ENCODE measurements around the gene RNU1-3. TPM values are rescaled to one million over a fixed set of nuclear protein-coding genes. Genes with fewer than 3 reads are reported as not detected.
A peak's percentile ranks its signal among the peaks of the same experiment; 100 is the strongest.
"Not testable (repeated sequence)": the region's sequence is repeated elsewhere in the genome, so short reads cannot be mapped to it uniquely, and the experiment has no call there.

The RNU1-3 gene
- total and polyA plus RNA-seq, 5 donors from 2014 or later: 23.7 to 3,278 TPM; not detected in 3

DNA sequence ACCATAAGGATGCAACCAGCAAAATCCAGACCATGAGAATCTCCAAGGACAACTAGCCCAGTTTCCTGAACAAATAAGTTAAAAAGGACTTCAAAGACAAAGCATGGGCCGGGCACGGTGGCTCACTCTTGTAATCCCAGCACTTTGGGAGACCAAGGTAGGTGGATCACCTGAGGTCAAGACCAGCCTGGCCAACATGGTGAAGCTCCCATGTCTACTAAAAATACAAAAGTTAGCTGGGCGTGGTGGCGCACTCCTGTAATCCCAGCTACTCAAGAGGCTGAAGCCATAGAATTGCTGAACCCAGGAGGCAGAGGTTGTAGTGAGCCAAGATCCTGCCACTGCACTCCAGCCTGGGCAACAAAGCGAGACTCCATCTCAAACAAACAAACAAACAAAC is 30.8 kb downstream of the RNU1-3 start:
- H3K4me1 Mint-ChIP-seq; H3K27me3 Mint-ChIP-seq; H3K27ac Mint-ChIP-seq; H3K9me3 ChIP-seq (ENCODE audit: control insufficient read depth in 2 of 2, low read length in 2 of 2); H3K4me3 Mint-ChIP-seq; H3K9me3 Mint-ChIP-seq; H3K4me1 ChIP-seq (ENCODE audit: control insufficient read depth, insufficient read depth, low read length, poor library complexity, severe bottlenecking); H3K27me3 ChIP-seq (ENCODE audit: control insufficient read depth, insufficient read depth, low read length); ATAC-seq (ENCODE audit: low read depth in 2 of 2); H3K27ac ChIP-seq (ENCODE audit: insufficient read depth, low read length, poor library complexity, severe bottlenecking); H3K4me3 ChIP-seq (ENCODE audit: low read depth, low read length): not testable (repeated sequence)
- H3K36me3 ChIP-seq (ENCODE audit: control insufficient read depth, insufficient read depth, low read length): peaks cover 54% of the 10 kb centered on the region
- peak in 1 of 3 donors; percentile 1 for DNase-seq
- peaks cover 33% of the 10 kb centered on the region for H3K36me3 Mint-ChIP-seq

DNA sequence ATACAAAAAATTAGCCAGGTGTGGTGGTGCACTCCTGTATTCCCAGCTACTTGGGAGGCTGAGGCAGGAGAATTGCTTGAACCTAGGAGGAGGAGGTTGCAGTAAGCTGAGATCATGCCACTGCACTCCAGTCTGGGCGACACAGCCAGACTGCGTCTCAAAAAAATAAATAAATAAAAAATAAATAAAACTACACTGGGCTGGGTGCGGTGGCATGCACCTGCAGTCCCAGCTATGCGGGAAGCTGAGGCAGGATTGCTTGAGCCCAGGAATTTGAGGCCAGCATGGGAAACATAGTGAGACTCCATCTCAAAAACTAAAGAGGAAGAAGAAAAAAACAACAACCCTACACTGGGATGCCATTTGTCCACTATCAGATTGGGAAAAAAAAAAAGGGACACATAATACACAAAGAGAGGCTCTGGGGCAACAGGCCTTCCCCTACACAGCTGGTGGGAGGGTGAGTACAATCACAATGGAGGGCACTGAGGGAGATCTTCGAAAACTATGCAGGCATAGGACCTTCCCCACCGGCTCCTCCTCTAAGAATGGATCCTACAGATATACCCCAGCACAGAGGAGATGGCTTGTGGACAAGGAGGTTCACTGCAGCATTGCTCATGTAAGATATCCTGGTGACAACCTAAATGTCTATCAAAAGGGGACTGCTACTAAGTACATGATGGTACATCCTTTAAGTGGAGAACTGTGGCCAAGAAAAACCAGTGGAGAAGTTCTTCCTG is 33.0 kb downstream of the RNU1-3 start:
- H3K27me3 Mint-ChIP-seq; ATAC-seq (ENCODE audit: low read depth in 2 of 2); H3K27ac ChIP-seq (ENCODE audit: insufficient read depth, low read length, poor library complexity, severe bottlenecking); H3K4me1 ChIP-seq (ENCODE audit: control insufficient read depth, insufficient read depth, low read length, poor library complexity, severe bottlenecking); H3K4me3 ChIP-seq (ENCODE audit: low read depth, low read length); H3K9me3 ChIP-seq (ENCODE audit: control insufficient read depth in 2 of 2, low read length in 2 of 2); H3K4me3 Mint-ChIP-seq; H3K27me3 ChIP-seq (ENCODE audit: control insufficient read depth, insufficient read depth, low read length); H3K9me3 Mint-ChIP-seq; H3K4me1 Mint-ChIP-seq: not testable (repeated sequence)
- peak in 1 of 3 donors; percentile 1 for DNase-seq
- H3K36me3 ChIP-seq (ENCODE audit: control insufficient read depth, insufficient read depth, low read length): peaks cover 65% of the 10 kb centered on the region
- peak overlapping the region in 2 of 3 donors; percentile 7 to 32 for H3K27ac Mint-ChIP-seq
- peaks cover 48% of the 10 kb centered on the region for H3K36me3 Mint-ChIP-seq

DNA sequence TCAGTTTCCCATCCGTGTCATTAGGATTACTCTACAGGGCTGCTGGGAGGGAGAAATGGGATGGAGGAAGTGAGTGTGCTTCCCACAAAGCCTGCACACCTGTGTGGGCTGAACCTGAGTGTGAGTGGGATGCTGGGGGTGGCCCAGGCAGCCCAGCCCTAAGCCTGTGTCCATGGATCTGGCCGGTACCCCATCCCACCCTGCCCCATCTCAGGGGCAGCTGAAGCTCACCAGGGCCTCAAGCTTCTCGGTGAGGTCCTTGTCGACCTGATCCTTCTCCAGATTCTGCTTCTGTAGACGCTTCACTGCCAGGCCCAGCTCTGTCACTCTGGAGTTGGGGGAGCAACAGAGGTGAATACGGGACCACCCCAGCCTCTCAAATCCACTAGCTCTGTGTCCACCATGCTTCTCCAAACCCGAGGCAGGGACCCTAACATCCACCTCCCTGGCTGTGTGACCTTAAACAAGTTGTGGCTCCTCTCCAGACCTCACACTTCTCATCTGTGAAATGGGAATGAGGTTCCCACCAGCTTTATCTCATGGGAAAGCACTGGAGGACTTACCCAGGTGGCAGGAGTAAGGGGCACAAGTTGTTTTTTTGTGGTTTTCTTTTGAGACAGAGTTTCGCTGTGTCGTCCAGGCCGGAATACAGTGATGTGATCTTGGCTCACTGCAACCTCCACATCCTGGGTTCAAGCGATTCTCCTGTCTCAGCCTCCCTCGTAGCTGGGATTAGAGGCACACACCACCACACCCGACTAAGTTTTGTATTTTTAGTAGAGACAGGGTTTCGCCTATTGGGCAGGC is 34.5 kb downstream of the RNU1-3 start:
- H3K4me1 Mint-ChIP-seq; H3K4me1 ChIP-seq (ENCODE audit: control insufficient read depth, insufficient read depth, low read length, poor library complexity, severe bottlenecking); H3K27me3 ChIP-seq (ENCODE audit: control insufficient read depth, insufficient read depth, low read length); H3K4me3 ChIP-seq (ENCODE audit: low read depth, low read length); ATAC-seq (ENCODE audit: low read depth in 2 of 2); H3K9me3 Mint-ChIP-seq; H3K27me3 Mint-ChIP-seq; H3K4me3 Mint-ChIP-seq; H3K27ac ChIP-seq (ENCODE audit: insufficient read depth, low read length, poor library complexity, severe bottlenecking); H3K9me3 ChIP-seq (ENCODE audit: control insufficient read depth in 2 of 2, low read length in 2 of 2): not testable (repeated sequence)
- peaks cover 73% of the 10 kb centered on the region for H3K36me3 ChIP-seq (ENCODE audit: control insufficient read depth, insufficient read depth, low read length)
- H3K27ac Mint-ChIP-seq: peak overlapping the region in 1 of 3 donors; percentile 26
- peak in 1 of 3 donors; percentile 2 for DNase-seq
- peaks cover 58% of the 10 kb centered on the region for H3K36me3 Mint-ChIP-seq

DNA sequence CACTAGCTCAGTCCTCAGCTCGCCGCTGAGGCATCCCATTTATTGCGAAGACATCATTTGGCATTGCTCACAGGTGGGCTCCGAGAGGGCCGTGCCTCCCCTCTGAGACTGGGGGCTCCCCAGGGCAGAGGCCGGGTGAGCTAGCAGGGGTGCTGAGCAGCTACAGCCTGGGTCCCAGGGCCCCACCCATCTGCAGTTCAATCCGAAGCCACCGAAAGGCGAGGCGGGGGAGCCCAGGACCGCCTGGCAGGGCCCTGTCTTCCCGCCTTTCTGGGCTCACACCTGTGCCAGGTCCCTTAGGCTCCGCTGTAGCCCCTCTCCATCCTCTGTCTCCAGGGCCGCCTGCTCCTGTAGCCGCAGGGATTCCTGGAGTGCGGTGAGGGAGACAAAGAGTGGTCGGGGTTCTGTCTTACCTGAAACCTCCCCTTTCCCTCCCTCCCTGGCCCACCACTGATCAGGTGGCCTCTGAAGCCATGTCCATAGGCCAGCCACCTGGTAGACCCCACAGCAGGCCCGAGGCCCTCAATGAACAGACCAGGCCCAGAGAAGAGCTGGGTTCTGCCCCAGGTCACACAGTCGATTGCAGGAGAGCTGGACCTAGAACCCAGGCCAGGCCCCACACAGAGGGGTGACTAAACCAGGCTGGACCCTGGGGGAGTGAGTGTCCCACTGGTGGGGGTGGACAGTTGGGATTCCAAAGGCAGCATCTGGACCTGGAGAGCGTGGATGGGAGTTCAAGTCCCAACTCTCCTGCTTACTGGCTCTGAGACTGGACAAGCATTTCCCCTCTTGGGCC is 35.3 kb downstream of the RNU1-3 start:
- no peak overlapping the region for H3K4me3 ChIP-seq (ENCODE audit: low read depth, low read length)
- H3K36me3 ChIP-seq (ENCODE audit: control insufficient read depth, insufficient read depth, low read length): peaks cover 75% of the 10 kb centered on the region
- H3K4me1 ChIP-seq (ENCODE audit: control insufficient read depth, insufficient read depth, low read length, poor library complexity, severe bottlenecking): no peaks in the 10 kb centered on the region
- Mint-ChIP-seq H3K27ac (peak overlapping the region in 1 of 3 donors; percentile 26), H3K4me3 (no peak overlapping the region), H3K27me3 (no peaks in the 10 kb centered on the region), H3K36me3 (peaks cover 62% of the 10 kb centered on the region), H3K9me3 (no peaks in the 10 kb centered on the region), H3K4me1 (peaks cover 0 to 7% (median 2%) of the 10 kb centered on the region in 4 donors)
- H3K27ac ChIP-seq (ENCODE audit: insufficient read depth, low read length, poor library complexity, severe bottlenecking): no peak overlapping the region
- no peaks in the 10 kb centered on the region for H3K27me3 ChIP-seq (ENCODE audit: control insufficient read depth, insufficient read depth, low read length)
- no peaks in the 10 kb centered on the region for H3K9me3 ChIP-seq (ENCODE audit: control insufficient read depth in 2 of 2, low read length in 2 of 2)
- peak in 1 of 3 donors; percentile 8 for DNase-seq
- ATAC-seq (ENCODE audit: low read depth in 2 of 2): no peak

DNA sequence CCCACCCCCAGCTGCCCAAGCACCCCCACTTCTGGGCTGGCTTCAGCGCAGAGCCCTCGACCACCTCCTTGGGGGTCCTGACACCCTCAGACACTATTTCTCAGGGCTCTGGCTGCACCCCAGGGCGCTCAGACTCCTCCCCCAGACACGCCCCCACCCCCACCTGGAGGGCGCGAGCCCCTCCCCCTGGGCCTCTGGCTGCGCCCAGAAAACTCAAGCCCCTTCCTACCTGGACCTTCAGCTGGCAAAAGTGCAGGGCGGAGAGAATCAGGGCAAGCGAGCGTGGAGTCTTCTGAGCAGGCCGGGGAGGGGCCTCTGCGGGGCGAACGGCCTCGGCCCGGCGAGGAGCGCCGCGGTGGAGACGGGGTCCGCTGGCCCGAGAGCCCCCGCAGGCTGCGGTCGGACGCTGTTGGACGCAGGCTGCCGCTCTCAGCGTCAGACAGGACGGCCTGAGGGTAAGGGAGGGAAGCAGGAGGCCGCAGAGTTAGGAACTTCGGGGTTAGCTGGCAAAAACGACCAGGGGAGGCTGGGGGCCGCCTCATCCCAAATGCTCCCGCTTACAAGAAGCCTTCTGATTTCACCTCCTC is 36.0 kb downstream of the RNU1-3 start:
- no peaks in the 10 kb centered on the region for H3K9me3 ChIP-seq (ENCODE audit: control insufficient read depth in 2 of 2, low read length in 2 of 2)
- no peaks in the 10 kb centered on the region for H3K4me1 ChIP-seq (ENCODE audit: control insufficient read depth, insufficient read depth, low read length, poor library complexity, severe bottlenecking)
- ATAC-seq (ENCODE audit: low read depth in 2 of 2): no peak
- H3K9me3 Mint-ChIP-seq: no peaks in the 10 kb centered on the region
- no peak overlapping the region for H3K27ac ChIP-seq (ENCODE audit: insufficient read depth, low read length, poor library complexity, severe bottlenecking)
- peaks cover 68% of the 10 kb centered on the region for H3K36me3 Mint-ChIP-seq
- no peaks in the 10 kb centered on the region for H3K27me3 Mint-ChIP-seq
- peak overlapping the region in 2 of 3 donors; percentile 6 to 62 for H3K27ac Mint-ChIP-seq
- H3K4me3 ChIP-seq (ENCODE audit: low read depth, low read length): no peak overlapping the region
- DNase-seq: no peak
- H3K4me1 Mint-ChIP-seq: peaks cover 0 to 7% (median 2%) of the 10 kb centered on the region in 4 donors
- no peak overlapping the region for H3K4me3 Mint-ChIP-seq
- no peaks in the 10 kb centered on the region for H3K27me3 ChIP-seq (ENCODE audit: control insufficient read depth, insufficient read depth, low read length)
- peaks cover 82% of the 10 kb centered on the region for H3K36me3 ChIP-seq (ENCODE audit: control insufficient read depth, insufficient read depth, low read length)

DNA sequence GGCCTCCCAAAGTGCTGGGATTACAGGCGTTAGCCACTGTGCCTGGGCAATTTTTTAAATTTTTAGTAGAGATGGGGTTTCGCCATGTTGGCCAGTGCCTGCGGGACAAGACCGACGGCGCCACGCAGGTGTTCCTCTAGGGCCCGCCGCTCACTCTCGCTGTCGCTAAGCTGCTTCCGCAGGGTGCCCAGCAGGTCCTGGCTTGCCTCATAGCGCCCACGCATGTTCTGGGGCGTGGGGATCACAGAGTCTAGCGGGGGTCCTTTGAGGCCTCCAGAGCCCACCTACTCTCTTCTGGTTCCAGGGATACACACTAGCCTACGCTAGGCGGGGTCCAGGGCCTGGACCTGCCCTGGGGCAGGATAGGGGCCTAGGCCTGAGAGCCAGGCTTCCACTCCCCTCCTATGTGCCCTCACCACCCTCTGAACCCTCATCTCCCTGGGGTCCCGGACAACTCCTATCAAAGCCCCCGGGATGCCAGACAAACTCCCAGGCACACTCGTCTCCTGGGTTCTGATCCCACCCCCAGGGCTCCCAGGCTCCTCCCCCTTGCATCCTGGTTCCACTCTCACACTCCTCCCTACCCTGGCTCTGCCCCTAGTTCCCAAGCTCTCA is 36.7 kb downstream of the RNU1-3 start:
- H3K27me3 Mint-ChIP-seq; H3K27ac ChIP-seq (ENCODE audit: insufficient read depth, low read length, poor library complexity, severe bottlenecking); H3K9me3 ChIP-seq (ENCODE audit: control insufficient read depth in 2 of 2, low read length in 2 of 2); H3K4me1 ChIP-seq (ENCODE audit: control insufficient read depth, insufficient read depth, low read length, poor library complexity, severe bottlenecking); H3K27me3 ChIP-seq (ENCODE audit: control insufficient read depth, insufficient read depth, low read length); H3K9me3 Mint-ChIP-seq; H3K4me1 Mint-ChIP-seq; DNase-seq; H3K4me3 ChIP-seq (ENCODE audit: low read depth, low read length); ATAC-seq (ENCODE audit: low read depth in 2 of 2): not testable (repeated sequence)
- peaks cover 76% of the 10 kb centered on the region for H3K36me3 Mint-ChIP-seq
- peaks cover 87% of the 10 kb centered on the region for H3K36me3 ChIP-seq (ENCODE audit: control insufficient read depth, insufficient read depth, low read length)
- peak overlapping the region in 1 of 4 donors; percentile 35 for H3K4me3 Mint-ChIP-seq
- H3K27ac Mint-ChIP-seq: peak overlapping the region in 2 of 3 donors; percentile 6 to 62
